ACHN (cell line): ENCODE results near the gene AGPAT4.

Source experiments
- DNase-seq: peaks from one replicate; pipeline ENCODE4 v3.0.0-alpha.2; 2015
- in situ Hi-C: cut with HindIII; loops from 2 replicates; pipeline ENCODE4 v1.10.0; 2017; ENCODE audit warnings: low sequenced_read_pairs, low pct_ligation_motif_present, low pct_unique_long_range_greater_than_20kb

AGPAT4 gene

GRCh38 chr6:161110028-161110779, 163.7 kb downstream of the AGPAT4 start:
- in situ Hi-C loops: no loop called here
- no peak for DNase-seq

GRCh38 chr6:161109366-161109765, 164.5 kb downstream of the AGPAT4 start:
- in situ Hi-C loops: no loop called here
- no peak for DNase-seq

GRCh38 chr6:161108916-161109315, 164.9 kb downstream of the AGPAT4 start:
- DNase-seq: no peak
- in situ Hi-C loops: no loop called here

- in situ Hi-C loops: no loop called here
- DNase-seq: no peak
Measured at GRCh38 chr6:161107779-161108730, 165.8 kb downstream of the AGPAT4 start.

- DNase-seq: no peak
- in situ Hi-C loops: no loop called here
Measured at GRCh38 chr6:161105408-161105807, 168.5 kb downstream of the AGPAT4 start.

GRCh38 chr6:161104966-161105365, 168.9 kb downstream of the AGPAT4 start:
- in situ Hi-C loops: no loop called here
- DNase-seq: peak; percentile 11

- DNase-seq: no peak
- in situ Hi-C loops: no loop called here
Measured at GRCh38 chr6:161103475-161103874, 170.4 kb downstream of the AGPAT4 start.

- DNase-seq: peak; percentile 20
- in situ Hi-C loops: no loop called here
Measured at GRCh38 chr6:161101517-161101916, 172.3 kb downstream of the AGPAT4 start.

GRCh38 chr6:161100072-161100471, 173.8 kb downstream of the AGPAT4 start:
- peak; percentile 89 for DNase-seq
- in situ Hi-C loops: no loop called here

- in situ Hi-C loops: no loop called here
- DNase-seq: no peak
Measured at GRCh38 chr6:161095916-161096315, 177.9 kb downstream of the AGPAT4 start.

- in situ Hi-C loops: no loop called here
- DNase-seq: no peak
Measured at GRCh38 chr6:161094955-161095354, 178.9 kb downstream of the AGPAT4 start.

GRCh38 chr6:161091972-161092701, 181.7 kb downstream of the AGPAT4 start:
- no peak for DNase-seq
- in situ Hi-C loops: no loop called here

- in situ Hi-C loops: no loop called here
- no peak for DNase-seq
Measured at GRCh38 chr6:161091151-161091550, 182.7 kb downstream of the AGPAT4 start.

- DNase-seq: no peak
- in situ Hi-C loops: no loop called here
Measured at GRCh38 chr6:161088676-161089328, 185.1 kb downstream of the AGPAT4 start.

GRCh38 chr6:161085246-161085645, 188.6 kb downstream of the AGPAT4 start:
- in situ Hi-C loops: no loop called here
- DNase-seq: no peak

- DNase-seq: no peak
- in situ Hi-C loops: no loop called here
Measured at GRCh38 chr6:161082215-161082614, 191.6 kb downstream of the AGPAT4 start.

GRCh38 chr6:161080263-161080970, 193.4 kb downstream of the AGPAT4 start:
- DNase-seq: no peak
- in situ Hi-C loops: no loop called here
